Measurements from ENCODE around the gene NKAPD1.
"Not testable (repeated sequence)": the region's sequence is repeated elsewhere in the genome, so short reads cannot be mapped to it uniquely, and the experiment has no call there.

The NKAPD1 gene, protein sequence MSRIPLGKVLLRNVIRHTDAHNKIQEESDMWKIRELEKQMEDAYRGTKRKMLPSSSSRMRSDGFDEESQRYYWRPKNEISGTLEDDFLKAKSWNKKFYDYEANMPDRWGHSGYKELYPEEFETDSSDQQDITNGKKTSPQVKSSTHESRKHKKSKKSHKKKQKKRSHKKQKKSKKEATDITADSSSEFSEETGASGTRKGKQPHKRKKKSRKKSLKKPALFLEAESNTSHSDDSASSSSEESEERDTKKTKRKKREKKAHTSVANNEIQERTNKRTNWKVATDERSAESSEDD

DNA sequence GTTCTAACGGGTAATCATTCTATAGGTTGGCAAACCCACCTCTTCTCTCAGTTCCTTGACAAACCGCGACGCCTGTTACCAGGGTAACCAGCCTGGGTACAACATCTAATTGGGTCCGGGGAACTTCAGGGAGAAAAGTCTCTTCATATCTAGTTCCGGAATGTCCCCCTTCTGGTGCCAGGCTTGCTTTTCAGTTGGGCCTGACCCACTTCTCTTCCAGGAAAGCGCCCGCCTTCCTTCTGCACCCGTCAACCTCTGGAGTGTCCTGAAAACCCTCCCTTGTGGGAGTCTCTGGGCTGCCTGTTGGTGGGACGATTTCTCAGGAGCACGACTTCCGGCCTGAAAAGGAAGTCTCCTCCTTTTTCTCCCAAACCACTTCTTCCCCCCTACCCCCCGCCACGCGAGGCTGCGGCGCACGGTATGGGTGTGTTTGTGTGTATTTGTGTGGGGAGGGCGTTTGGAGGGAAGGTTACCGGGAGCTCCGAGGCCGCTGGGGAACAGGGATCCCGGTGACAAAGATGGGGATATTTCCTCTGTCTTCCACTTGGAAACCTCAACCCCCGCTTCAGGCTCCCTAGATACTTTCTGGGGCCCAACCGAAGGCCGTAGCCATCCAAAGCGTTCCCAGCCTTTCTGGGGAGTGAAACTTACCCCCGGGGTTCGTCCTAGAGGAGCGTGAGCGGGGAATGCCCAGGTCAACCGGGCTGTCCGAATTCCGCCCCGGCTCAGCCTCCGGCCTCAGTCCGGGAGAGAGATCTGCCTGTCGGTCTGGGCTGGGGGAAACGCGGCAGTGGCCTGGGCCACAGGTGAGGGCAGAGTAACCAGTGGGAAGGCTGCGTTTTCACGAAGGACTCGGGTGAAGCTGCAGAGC, at the start of gene NKAPD1, which contains the start of gene PIH1D2:
Gene NKAPD1, plus strand, starts transcription at position 359 of the 871 bp plus-strand sequence. CDS start 1,276 bp downstream, outside the sequence.
Gene PIH1D2, minus strand, starts transcription at position 77 of the 871 bp plus-strand sequence. CDS start 843 bp downstream, outside the sequence.
- Histone ChIP-seq H3K9me3 (ENCODE audit: control insufficient read depth, insufficient read depth, low read length) (no peaks in the 10 kb centered on the region), H3K27me3 (ENCODE audit: control insufficient read depth, insufficient read depth, low read length) (no peaks in the 10 kb centered on the region), H3K36me3 (ENCODE audit: control insufficient read depth, insufficient read depth, low read length) (peaks cover 9% of the 10 kb centered on the region), H3K9ac (ENCODE audit: low read depth, low read length) (peak within 1 kb of the TSS; percentile 98), H3K4me1 (ENCODE audit: control insufficient read depth, insufficient read depth, low read length) (peaks cover 8% of the 10 kb centered on the region), H3K4me3 (ENCODE audit: low read depth, low read length) (peak within 1 kb of the TSS; percentile 97)

DNA sequence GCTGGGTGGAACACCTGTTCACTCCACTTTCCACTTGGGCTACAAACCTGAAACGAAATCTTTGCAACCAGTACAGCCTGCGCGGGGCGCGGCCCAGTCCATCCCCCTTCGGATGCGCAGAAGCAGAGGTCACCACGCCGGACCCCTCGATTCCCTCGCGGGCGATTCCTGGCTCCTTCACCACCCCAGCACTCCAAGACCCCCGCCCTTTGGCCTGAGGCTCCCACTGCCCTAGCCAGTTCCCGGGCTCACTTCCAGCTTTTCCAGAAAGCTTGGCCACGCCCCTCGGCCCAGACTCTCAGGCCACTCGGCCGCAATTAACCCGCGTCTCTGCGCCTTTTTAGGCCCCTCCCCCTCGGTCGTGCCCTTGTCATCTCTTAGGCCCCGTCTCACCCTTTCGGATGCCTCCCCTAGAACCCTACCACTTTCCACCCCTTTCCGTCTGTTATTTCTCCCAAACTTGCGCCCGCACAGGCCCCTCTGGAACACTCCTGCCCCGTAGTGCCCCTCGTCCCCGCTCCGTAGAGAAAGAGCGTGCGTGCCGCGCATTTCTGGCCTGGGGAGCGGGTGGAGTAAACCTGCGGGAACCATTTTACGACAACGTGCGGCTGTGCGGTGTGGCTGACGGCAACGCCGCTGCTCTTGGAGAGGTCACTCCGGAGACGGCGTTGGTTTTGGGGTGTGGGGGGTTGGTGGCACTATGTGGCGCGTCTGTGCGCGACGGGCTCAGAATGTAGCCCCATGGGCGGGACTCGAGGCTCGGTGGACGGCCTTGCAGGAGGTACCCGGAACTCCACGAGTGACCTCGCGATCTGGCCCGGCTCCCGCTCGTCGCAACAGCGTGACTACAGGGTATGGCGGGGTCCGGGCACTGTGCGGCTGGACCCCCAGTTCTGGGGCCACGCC, 49.1 kb upstream of the NKAPD1 start, which contains the start of gene DLAT:
Gene DLAT, plus strand, starts transcription at position 636 of the 906 bp plus-strand sequence. Its CDS starts 65 bp downstream, at position 701.
- Histone ChIP-seq H3K9ac (ENCODE audit: low read depth, low read length) (peak within 1 kb of the TSS; percentile 96), H3K4me3 (ENCODE audit: low read depth, low read length) (peak within 1 kb of the TSS; percentile 93), H3K27me3 (ENCODE audit: control insufficient read depth, insufficient read depth, low read length) (no peaks in the 10 kb centered on the region)

DNA sequence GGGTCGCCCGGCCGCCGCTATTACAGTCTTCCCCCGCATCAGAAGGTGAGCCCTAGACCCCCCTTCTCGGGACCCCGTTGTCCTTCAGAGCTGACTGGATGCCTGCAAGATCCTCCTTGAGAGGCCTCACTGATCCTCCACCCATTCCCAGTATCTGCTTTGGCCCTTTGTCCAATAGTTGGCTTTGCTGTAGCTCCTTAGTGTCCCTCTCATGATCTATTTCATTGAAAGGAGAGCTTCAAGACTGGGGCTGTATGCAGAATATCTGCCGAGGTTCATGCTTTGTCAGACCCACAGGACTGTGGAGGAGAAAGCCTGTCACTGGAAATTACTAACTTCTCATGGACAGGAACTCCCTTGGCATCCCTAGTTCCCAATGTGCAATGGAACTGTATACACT, 48.4 kb upstream of the NKAPD1 start:
- peak overlapping the region; percentile 96 for H3K9ac ChIP-seq (ENCODE audit: low read depth, low read length)
- no peaks in the 10 kb centered on the region for H3K9me3 ChIP-seq (ENCODE audit: control insufficient read depth, insufficient read depth, low read length)
- peaks cover 15% of the 10 kb centered on the region for H3K36me3 ChIP-seq (ENCODE audit: control insufficient read depth, insufficient read depth, low read length)
- no peaks in the 10 kb centered on the region for H3K4me1 ChIP-seq (ENCODE audit: control insufficient read depth, insufficient read depth, low read length)
- H3K27me3 ChIP-seq (ENCODE audit: control insufficient read depth, insufficient read depth, low read length): no peaks in the 10 kb centered on the region
- peak overlapping the region; percentile 93 for H3K4me3 ChIP-seq (ENCODE audit: low read depth, low read length)

More for the DNA sequence above, 49.1 kb upstream of the NKAPD1 start, which contains the start of gene DLAT:
- Histone ChIP-seq H3K36me3 (ENCODE audit: control insufficient read depth, insufficient read depth, low read length) (peaks cover 13% of the 10 kb centered on the region), H3K4me1 (ENCODE audit: control insufficient read depth, insufficient read depth, low read length) (no peaks in the 10 kb centered on the region), H3K9me3 (ENCODE audit: control insufficient read depth, insufficient read depth, low read length) (no peaks in the 10 kb centered on the region)

DNA sequence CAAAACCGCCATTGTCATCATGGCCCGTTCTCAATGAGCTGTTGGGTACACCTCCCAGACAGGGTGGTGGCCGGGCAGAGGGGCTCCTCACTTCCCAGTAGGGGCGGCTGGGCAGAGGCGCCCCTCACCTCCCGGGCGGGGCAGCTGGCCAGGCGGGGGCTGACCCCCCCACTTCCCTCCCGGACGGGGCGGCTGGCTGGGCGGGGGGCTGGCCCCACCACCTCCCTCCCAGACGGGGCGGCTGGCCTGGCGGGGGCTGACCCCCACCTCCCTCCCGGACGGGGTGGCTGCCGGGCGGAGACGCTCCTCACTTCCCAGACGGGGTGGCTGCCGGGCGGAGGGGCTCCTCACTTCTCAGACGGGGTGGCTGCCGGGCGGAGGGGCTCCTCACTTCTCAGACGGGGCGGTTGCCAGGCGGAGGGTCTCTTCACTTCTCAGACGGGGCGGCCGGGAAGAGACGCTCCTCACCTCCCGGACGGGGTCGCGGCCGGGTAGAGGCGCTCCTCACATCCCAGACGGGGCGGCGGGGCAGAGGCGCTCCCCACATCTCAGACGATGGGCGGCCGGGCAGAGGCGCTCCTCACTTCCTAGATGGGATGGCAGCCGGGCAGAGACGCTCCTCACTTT, 47.2 kb upstream of the NKAPD1 start:
- peaks cover 15% of the 10 kb centered on the region for H3K36me3 ChIP-seq (ENCODE audit: control insufficient read depth, insufficient read depth, low read length)
- H3K9ac ChIP-seq (ENCODE audit: low read depth, low read length); H3K4me1 ChIP-seq (ENCODE audit: control insufficient read depth, insufficient read depth, low read length); H3K27me3 ChIP-seq (ENCODE audit: control insufficient read depth, insufficient read depth, low read length); H3K4me3 ChIP-seq (ENCODE audit: low read depth, low read length); H3K9me3 ChIP-seq (ENCODE audit: control insufficient read depth, insufficient read depth, low read length): not testable (repeated sequence)

DNA sequence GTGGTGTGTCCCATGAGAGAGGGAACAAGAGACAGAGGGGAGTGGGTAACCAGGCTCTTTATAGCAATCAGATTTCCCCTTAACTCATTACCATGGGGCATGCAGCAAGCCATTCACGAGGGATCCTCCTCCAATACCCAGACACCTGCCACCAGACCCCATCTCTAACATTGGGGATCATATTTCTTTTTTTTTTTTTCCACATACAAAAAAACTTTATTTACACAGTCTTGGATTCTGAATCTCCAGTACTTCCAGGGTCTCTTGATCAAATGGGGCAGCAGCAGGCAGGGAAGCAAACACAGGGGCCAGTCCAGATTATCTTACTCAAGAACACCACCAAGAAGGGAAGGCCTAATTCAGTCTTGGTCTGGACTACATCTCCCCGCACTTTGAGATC, 44.6 kb upstream of the NKAPD1 start:
- no peaks in the 10 kb centered on the region for H3K27me3 ChIP-seq (ENCODE audit: control insufficient read depth, insufficient read depth, low read length)
- no peaks in the 10 kb centered on the region for H3K4me1 ChIP-seq (ENCODE audit: control insufficient read depth, insufficient read depth, low read length)
- no peak overlapping the region for H3K9ac ChIP-seq (ENCODE audit: low read depth, low read length)
- H3K36me3 ChIP-seq (ENCODE audit: control insufficient read depth, insufficient read depth, low read length): peaks cover 15% of the 10 kb centered on the region
- no peaks in the 10 kb centered on the region for H3K9me3 ChIP-seq (ENCODE audit: control insufficient read depth, insufficient read depth, low read length)
- H3K4me3 ChIP-seq (ENCODE audit: low read depth, low read length): no peak overlapping the region

DNA sequence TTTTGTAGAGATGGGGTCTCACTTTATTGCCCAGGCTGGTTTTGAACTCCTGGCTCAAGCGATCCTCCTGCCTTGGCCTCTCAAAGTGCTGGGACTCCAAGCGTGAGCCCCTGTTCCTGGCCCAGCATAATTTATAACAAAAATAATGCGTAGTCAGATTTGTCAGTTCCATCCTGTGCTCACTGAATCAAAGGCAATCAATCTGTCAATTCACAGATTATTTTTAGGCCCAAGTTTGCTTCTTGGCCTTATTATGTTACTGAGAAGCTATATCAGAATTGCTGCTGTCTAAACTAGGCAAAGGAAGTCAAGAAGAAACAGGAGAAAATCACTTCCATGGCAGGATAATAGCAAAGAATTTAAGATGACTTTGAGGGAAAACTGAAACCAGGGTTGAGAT, 40.2 kb upstream of the NKAPD1 start:
- Histone ChIP-seq H3K9me3 (ENCODE audit: control insufficient read depth, insufficient read depth, low read length) (no peaks in the 10 kb centered on the region), H3K27me3 (ENCODE audit: control insufficient read depth, insufficient read depth, low read length) (no peaks in the 10 kb centered on the region), H3K36me3 (ENCODE audit: control insufficient read depth, insufficient read depth, low read length) (peaks cover 15% of the 10 kb centered on the region), H3K9ac (ENCODE audit: low read depth, low read length) (no peak overlapping the region), H3K4me1 (ENCODE audit: control insufficient read depth, insufficient read depth, low read length) (no peaks in the 10 kb centered on the region), H3K4me3 (ENCODE audit: low read depth, low read length) (no peak overlapping the region)

DNA sequence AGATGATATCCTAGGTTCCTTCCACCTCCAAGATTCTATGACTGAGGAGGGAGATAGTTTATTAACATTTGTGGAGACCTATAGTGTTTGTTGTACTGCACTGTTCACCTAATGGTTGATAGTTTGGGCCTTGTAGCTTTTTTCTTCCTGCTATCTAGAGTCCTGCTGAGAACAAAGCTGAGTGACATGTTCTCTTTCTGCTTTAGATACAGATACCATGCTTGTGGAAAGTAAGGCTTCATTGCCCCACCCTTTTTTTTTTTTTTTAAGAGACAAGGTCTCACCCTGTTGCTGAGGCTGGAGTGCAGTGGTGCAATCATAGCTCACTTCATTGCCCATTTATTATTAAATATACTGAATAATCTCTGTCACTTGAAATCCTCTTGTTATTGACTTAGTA, 36.6 kb upstream of the NKAPD1 start:
- no peaks in the 10 kb centered on the region for H3K27me3 ChIP-seq (ENCODE audit: control insufficient read depth, insufficient read depth, low read length)

DNA sequence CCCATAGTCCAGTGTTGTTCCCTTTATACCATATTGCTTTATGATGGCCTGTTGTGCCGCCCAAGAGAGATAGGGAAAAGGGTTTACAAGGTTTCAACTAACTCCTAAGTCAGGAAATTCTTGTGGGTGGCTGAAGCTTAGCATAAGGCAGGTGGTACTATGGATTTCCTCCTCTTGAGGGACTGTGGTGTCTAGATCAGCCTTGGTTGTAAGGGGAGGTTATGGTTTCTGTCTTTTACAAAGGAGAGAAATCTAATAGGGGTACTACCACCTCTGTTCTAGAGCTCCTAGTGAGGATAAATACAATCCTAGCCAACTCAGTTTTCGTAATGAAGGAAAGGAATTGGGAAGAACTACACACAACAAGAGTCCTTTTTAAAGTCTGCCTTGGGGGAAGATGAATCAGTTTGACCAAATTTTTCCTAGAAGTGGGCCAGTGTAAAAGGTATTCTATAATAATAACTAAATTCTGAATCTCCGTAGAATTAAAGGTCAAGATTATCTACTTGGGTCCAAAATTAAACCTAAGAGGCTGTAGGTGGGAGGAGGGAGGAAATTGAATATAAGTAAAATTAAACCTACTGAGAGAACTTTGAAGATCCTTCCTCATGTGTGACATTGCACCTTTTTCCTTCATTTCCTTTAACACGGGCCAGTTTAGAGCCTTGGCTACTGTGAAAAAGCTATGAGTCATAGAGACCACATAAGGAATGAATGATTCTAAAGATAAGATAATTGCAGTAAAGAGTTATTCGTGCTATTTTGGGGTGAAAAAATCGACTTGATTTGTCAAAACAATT, 31.7 kb upstream of the NKAPD1 start:
- H3K9ac ChIP-seq (ENCODE audit: low read depth, low read length): no peak overlapping the region
- H3K4me3 ChIP-seq (ENCODE audit: low read depth, low read length): no peak overlapping the region
- H3K4me1 ChIP-seq (ENCODE audit: control insufficient read depth, insufficient read depth, low read length): no peaks in the 10 kb centered on the region
- no peaks in the 10 kb centered on the region for H3K27me3 ChIP-seq (ENCODE audit: control insufficient read depth, insufficient read depth, low read length)
- H3K36me3 ChIP-seq (ENCODE audit: control insufficient read depth, insufficient read depth, low read length): peaks cover 7% of the 10 kb centered on the region
- H3K9me3 ChIP-seq (ENCODE audit: control insufficient read depth, insufficient read depth, low read length): no peaks in the 10 kb centered on the region

More for the DNA sequence above, 36.6 kb upstream of the NKAPD1 start:
- Histone ChIP-seq H3K36me3 (ENCODE audit: control insufficient read depth, insufficient read depth, low read length) (peaks cover 6% of the 10 kb centered on the region), H3K4me3 (ENCODE audit: low read depth, low read length) (no peak overlapping the region), H3K9me3 (ENCODE audit: control insufficient read depth, insufficient read depth, low read length) (no peaks in the 10 kb centered on the region), H3K4me1 (ENCODE audit: control insufficient read depth, insufficient read depth, low read length) (no peaks in the 10 kb centered on the region), H3K9ac (ENCODE audit: low read depth, low read length) (no peak overlapping the region)

DNA sequence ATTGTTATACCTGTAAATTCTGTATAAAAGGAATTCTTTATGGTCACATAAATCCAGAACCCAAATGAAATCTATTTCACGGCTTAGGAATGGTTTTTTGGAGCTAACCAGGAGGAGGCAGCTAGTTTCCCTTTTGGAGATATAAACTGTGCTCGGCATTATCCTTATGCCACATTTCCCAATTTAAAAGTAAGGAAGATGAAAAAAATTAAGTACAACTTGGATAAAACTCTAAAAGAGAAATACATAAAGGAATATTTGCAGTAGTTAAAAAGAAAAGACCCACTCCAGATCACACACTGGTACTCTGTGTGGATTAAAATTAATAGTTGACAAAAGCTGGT, 31.2 kb upstream of the NKAPD1 start:
- H3K36me3 ChIP-seq (ENCODE audit: control insufficient read depth, insufficient read depth, low read length): peaks cover 4% of the 10 kb centered on the region

DNA sequence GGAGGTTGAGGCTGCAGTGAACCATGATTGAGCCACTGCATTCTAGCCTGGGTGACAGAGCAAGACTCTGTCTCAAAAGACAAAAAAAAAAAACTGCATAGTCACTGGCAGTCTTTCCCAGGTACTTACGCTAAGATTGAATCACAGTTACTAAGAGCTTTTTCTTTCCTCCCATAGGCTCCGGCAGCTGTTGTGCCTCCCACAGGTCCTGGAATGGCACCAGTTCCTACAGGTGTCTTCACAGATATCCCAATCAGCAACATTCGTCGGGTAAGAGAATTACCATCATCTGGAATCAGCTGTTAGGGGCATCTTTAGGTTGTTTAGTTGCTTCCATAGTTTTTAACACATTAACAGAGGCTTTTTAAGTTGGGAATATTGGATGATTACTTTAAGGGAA, 29.1 kb upstream of the NKAPD1 start:
- no peaks in the 10 kb centered on the region for H3K9me3 ChIP-seq (ENCODE audit: control insufficient read depth, insufficient read depth, low read length)

More for the DNA sequence above, 31.2 kb upstream of the NKAPD1 start:
- H3K27me3 ChIP-seq (ENCODE audit: control insufficient read depth, insufficient read depth, low read length): no peaks in the 10 kb centered on the region
- no peaks in the 10 kb centered on the region for H3K9me3 ChIP-seq (ENCODE audit: control insufficient read depth, insufficient read depth, low read length)
- no peaks in the 10 kb centered on the region for H3K4me1 ChIP-seq (ENCODE audit: control insufficient read depth, insufficient read depth, low read length)
- H3K9ac ChIP-seq (ENCODE audit: low read depth, low read length): no peak overlapping the region
- no peak overlapping the region for H3K4me3 ChIP-seq (ENCODE audit: low read depth, low read length)

More for the DNA sequence above, 29.1 kb upstream of the NKAPD1 start:
- no peak overlapping the region for H3K9ac ChIP-seq (ENCODE audit: low read depth, low read length)
- peaks cover 4% of the 10 kb centered on the region for H3K36me3 ChIP-seq (ENCODE audit: control insufficient read depth, insufficient read depth, low read length)
- H3K27me3 ChIP-seq (ENCODE audit: control insufficient read depth, insufficient read depth, low read length): no peaks in the 10 kb centered on the region
- H3K4me3 ChIP-seq (ENCODE audit: low read depth, low read length): no peak overlapping the region
- H3K4me1 ChIP-seq (ENCODE audit: control insufficient read depth, insufficient read depth, low read length): no peaks in the 10 kb centered on the region

All from iPS-15b (cell line).